ENCODE data around the gene CFAP57.

DNA sequence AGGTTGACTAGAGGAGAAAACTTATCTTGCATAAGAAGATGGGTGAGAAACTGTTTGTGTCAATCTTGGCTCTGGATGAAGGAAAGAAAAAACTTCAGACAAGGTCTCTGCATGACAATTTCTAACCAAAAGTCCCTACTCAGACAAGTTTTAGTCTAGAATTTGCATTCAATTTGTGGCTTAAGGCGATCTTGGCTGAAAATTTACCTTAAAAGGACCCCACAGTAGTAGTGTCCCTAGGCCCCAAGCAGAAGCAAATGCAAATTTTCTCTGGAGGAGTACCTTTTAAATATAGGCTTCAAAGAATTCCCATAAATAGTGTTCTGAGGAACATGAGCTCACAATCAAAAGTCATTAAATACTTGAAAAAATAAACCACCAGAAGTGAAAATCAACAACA lies 80.1 kb downstream of the CFAP57 start:
- TF ChIP-seq, protein P1, sequence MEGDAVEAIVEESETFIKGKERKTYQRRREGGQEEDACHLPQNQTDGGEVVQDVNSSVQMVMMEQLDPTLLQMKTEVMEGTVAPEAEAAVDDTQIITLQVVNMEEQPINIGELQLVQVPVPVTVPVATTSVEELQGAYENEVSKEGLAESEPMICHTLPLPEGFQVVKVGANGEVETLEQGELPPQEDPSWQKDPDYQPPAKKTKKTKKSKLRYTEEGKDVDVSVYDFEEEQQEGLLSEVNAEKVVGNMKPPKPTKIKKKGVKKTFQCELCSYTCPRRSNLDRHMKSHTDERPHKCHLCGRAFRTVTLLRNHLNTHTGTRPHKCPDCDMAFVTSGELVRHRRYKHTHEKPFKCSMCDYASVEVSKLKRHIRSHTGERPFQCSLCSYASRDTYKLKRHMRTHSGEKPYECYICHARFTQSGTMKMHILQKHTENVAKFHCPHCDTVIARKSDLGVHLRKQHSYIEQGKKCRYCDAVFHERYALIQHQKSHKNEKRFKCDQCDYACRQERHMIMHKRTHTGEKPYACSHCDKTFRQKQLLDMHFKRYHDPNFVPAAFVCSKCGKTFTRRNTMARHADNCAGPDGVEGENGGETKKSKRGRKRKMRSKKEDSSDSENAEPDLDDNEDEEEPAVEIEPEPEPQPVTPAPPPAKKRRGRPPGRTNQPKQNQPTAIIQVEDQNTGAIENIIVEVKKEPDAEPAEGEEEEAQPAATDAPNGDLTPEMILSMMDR (IDR thresholded peaks at IDR 0.05): no peak
- TF ChIP-seq POLR2A (IDR thresholded peaks at IDR 0.05): no peak
